HEK293 (cell line): ENCODE data around the gene ODR4.
A peak's percentile ranks its signal among the peaks of the same experiment; 100 is the strongest.
"Not testable (repeated sequence)": the region's sequence is repeated elsewhere in the genome, so short reads cannot be mapped to it uniquely, and the experiment has no call there.

Source experiments
- CTCF ChIA-PET: fragments of 350-600 bp; formaldehyde crosslinking; extraction: SDS; loops from one replicate; lab custom pipeline; 2021; ENCODE audit warnings: antibody characterized with exemption; lab: Yijun Ruan, JAX
- POLR2A ChIA-PET: fragments of 300-600 bp; formaldehyde crosslinking; extraction: SDS; loops from one replicate; lab custom pipeline; 2020; ENCODE audit warnings: antibody characterized with exemption, inconsistent platforms; lab: Yijun Ruan, JAX
- H3K27ac ChIP-seq: fragments of 200-500 bp; sonication (Bioruptor generic); 2 replicates; pipeline ENCODE4 v1.5.1; 2014; ENCODE audit warnings: low read depth, low read length, control low read depth, inconsistent platforms; ENCODE audit errors: extremely low read depth
- H3K36me3 ChIP-seq, 2 experiments: fragments of 200-500 bp in 1 of 2; sonication (Bioruptor generic) in 1 of 2; 1 replicate in 1 of 2; 2 replicates in 1 of 2; pipeline ENCODE4 v1.5.1; 2014 to 2017; ENCODE audit warnings: inconsistent platforms in 2 of 2, low read length in 2 of 2; ENCODE audit not compliant: control insufficient read depth in 2 of 2, insufficient read depth in 1 of 2
- H3K4me1 ChIP-seq: fragments of 200-500 bp; sonication (Bioruptor generic); 2 replicates; pipeline ENCODE4 v1.5.1; 2014; ENCODE audit warnings: mild to moderate bottlenecking, low read length, inconsistent platforms; ENCODE audit not compliant: control insufficient read depth, insufficient read depth
- H3K4me3 ChIP-seq: 2 replicates; pipeline ENCODE4 v1.5.1; 2011; ENCODE audit warnings: low read depth, mild to moderate bottlenecking, control low read depth, low read length, moderate library complexity
- H3K9me3 ChIP-seq: fragments of 200-500 bp; sonication (Bioruptor generic); 2 replicates; pipeline ENCODE4 v1.5.1; 2014; ENCODE audit warnings: low read depth, low read length, inconsistent platforms; ENCODE audit not compliant: control insufficient read depth, insufficient read depth
- EGR2 ChIP-seq: fragments of 450-650 bp; formaldehyde crosslinking; IDR thresholded peaks from 2 replicates; pipeline ENCODE4 v1.5.1; 2016; ENCODE audit warnings: low read depth, missing biosample characterization, missing genetic modification characterization
- MZF1 ChIP-seq: fragments of 450-650 bp; formaldehyde crosslinking; IDR thresholded peaks from 2 replicates; pipeline ENCODE4 v1.5.1; 2017; ENCODE audit warnings: missing biosample characterization, missing genetic modification characterization, borderline replicate concordance
- REST ChIP-seq: fragments of 450-650 bp; formaldehyde crosslinking; IDR thresholded peaks from 2 replicates; pipeline ENCODE4 v1.5.1; 2016; ENCODE audit warnings: missing biosample characterization, missing genetic modification characterization
- YY1 ChIP-seq: fragments of 450-650 bp; formaldehyde crosslinking; IDR thresholded peaks from 2 replicates; pipeline ENCODE4 v1.5.1; 2018; ENCODE audit warnings: missing biosample characterization, missing genetic modification characterization
- ZBTB44 ChIP-seq: fragments of 450-650 bp; IDR thresholded peaks from 2 replicates; pipeline ENCODE4 v1.5.1; 2018; ENCODE audit warnings: missing biosample characterization, mild to moderate bottlenecking, missing genetic modification characterization
- ZBTB48 ChIP-seq: fragments of 450-650 bp; formaldehyde crosslinking; IDR thresholded peaks from 2 replicates; pipeline ENCODE4 v1.5.1; 2016; ENCODE audit warnings: missing biosample characterization, missing genetic modification characterization
- ZBTB6 ChIP-seq: fragments of 450-650 bp; formaldehyde crosslinking; IDR thresholded peaks from 2 replicates; pipeline ENCODE4 v1.5.1; 2017; ENCODE audit warnings: missing biosample characterization, missing genetic modification characterization
- ZNF132 ChIP-seq: fragments of 450-650 bp; formaldehyde crosslinking; IDR thresholded peaks from 2 replicates; pipeline ENCODE4 v1.5.1; 2017; ENCODE audit warnings: missing biosample characterization, missing genetic modification characterization, borderline replicate concordance
- ZNF175 ChIP-seq: fragments of 450-650 bp; formaldehyde crosslinking; IDR thresholded peaks from 2 replicates; pipeline ENCODE4 v1.5.1; 2016; ENCODE audit warnings: missing biosample characterization, missing genetic modification characterization
- ZNF335 ChIP-seq: fragments of 450-650 bp; formaldehyde crosslinking; conservative IDR thresholded peaks from 2 replicates; pipeline ENCODE4 v1.5.1; 2016; ENCODE audit warnings: missing biosample characterization, missing genetic modification characterization
- ZNF544 ChIP-seq: fragments of 450-650 bp; formaldehyde crosslinking; IDR thresholded peaks from 2 replicates; pipeline ENCODE4 v1.5.0; 2017; ENCODE audit warnings: missing biosample characterization, missing genetic modification characterization
- ZNF558 ChIP-seq: fragments of 450-650 bp; formaldehyde crosslinking; IDR thresholded peaks from 2 replicates; pipeline ENCODE4 v1.5.1; 2016; ENCODE audit warnings: missing biosample characterization, missing genetic modification characterization
- ZNF658 ChIP-seq: fragments of 450-650 bp; formaldehyde crosslinking; IDR thresholded peaks from 2 replicates; pipeline ENCODE4; 2016; ENCODE audit warnings: missing biosample characterization, missing genetic modification characterization
- ZNF704 ChIP-seq: fragments of 450-650 bp; formaldehyde crosslinking; IDR thresholded peaks from 2 replicates; pipeline ENCODE4 v1.5.1; 2016; ENCODE audit warnings: missing biosample characterization, missing genetic modification characterization
- ZNF768 ChIP-seq: fragments of 450-650 bp; formaldehyde crosslinking; IDR thresholded peaks from 2 replicates; pipeline ENCODE4 v1.5.1; 2018; ENCODE audit warnings: missing biosample characterization, mild to moderate bottlenecking, missing genetic modification characterization

Gene ODR4

GRCh38 chr1:186337554-186337953, 38.1 kb upstream of the ODR4 start (continued):
- no peak for TF ChIP-seq EGR2 (tag by site-specific recombination)
- no peak for TF ChIP-seq MZF1 (tag by site-specific recombination)
- TF ChIP-seq YY1 (tag by site-specific recombination) = no peak

DNA sequence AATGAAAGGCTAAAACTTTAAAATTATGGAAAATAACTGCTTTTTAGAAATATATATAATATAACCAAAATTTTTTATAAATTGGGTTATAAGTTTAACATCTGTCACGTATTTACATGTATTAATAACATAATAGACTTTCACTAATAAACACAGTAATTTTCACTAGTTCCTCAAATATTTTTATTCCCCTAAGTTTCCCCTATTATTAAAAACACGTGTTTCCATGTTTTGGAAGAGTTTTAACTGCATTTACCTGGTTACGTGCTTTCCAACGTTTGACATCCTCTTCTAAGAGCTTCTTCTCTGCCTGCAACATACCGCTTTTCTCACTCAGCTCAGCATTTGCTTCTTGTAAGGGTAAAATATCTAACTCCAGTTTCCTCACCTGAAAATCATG, 34.9 kb upstream of the ODR4 start:
- POLR2A ChIA-PET = no interaction called here
- no peaks in the 10 kb centered on the region for H3K4me1 ChIP-seq
- CTCF ChIA-PET = interaction anchor here (1.0 kb wide), 1 partner anchor 63 kb away, joined by 3 read pairs; no protein-coding TSS in a partner anchor
- no peaks in the 10 kb centered on the region for H3K9me3 ChIP-seq
- H3K4me3 ChIP-seq = no peak overlapping the region
- TF ChIP-seq ZNF558 (tag by site-specific recombination) = no peak
- TF ChIP-seq, all 188 proteins: peak for 0
- peaks cover 86 to 90% of the 10 kb centered on the region in 2 experiments for H3K36me3 ChIP-seq
- H3K27ac ChIP-seq = no peak overlapping the region

DNA sequence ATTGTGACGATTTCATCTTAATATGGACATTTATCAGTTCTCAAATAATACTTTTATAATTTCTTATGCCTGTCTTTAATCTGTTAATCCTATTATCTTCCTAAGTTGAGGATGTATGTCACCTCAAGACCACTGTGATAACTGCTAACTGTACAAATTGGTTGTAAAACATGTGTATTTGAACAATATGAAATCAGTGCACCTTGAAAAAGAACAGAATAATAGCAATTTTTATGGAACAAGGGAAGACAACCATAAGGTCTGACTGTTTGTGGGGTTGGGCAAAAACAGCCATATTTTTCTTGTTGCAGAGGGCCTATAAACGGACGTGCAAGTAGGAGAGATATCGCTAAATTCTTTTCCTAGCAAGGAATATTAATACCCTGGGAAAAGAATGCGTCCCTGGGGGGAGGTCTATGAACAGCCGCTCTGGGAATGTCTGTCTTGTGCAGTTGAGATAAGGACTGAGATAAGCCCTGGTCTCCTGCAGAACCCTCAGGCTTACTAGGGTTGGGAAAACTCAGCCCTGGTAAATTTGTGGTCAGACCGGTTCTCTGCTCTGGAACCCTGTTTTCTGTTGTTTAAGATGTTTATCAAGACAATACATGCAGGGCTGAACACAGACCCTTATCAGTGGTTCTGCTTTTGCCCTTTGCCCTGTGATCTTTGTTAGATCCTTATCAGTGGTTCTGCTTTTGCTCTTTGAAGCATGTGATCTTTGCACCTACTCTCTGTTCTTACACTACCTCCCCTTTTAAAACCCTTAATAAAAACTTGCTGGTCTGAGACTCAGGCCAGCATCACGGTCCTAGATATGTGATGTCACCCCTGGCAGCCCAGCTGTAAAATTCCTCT, 27.6 kb upstream of the ODR4 start:
- peaks cover 80 to 95% of the 10 kb centered on the region in 2 experiments for H3K36me3 ChIP-seq
- CTCF ChIA-PET, POLR2A ChIA-PET: not testable (repeated sequence)

DNA sequence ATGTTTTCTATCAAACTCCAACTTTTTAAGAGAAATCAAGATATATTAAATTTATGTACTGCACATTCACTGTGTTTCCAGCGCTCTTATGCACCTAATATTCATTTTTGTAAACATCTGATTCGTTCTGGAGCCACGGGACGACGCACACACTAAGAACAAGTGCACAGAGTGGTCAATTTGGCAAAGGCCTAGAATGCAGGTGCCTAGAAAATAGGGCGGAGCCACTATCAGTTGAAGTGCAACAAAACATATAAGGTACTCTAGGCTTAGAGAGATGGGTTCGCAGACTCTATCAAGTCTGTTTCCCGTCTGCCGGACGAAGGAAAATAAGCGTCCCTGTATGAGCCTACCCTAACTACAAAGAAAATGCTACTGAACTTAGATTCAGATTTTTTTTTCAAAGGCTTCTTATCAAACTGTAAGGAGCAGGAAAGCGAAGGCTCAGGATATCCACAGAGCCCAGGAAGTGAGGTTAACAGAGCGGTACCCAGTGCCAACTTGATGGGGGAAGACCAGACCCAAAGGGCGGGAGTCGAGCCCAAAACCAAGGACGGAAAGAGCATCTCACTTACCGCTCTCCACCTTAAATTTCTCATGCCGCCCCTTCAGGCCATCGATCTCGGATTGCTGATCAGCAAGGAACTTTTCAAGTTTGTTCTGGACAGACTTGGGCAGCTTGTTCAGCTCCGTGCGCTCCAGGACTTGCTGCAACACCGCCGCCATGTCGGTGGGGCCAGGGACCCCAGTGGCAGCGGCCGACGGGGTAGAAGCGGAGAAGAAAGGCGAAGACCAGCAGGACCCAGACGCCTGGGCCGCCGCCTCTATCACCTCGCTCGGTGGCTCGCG, 1.1 kb upstream of the ODR4 start:
- H3K4me3 ChIP-seq = peak overlapping the region; percentile 95
- H3K9me3 ChIP-seq = no peaks in the 10 kb centered on the region
- POLR2A ChIA-PET = interaction anchor here (0.6 to 1.3 kb wide), 15 partner anchors 8 to 612 kb away, joined by 3 to 11 read pairs (median 4); partner anchors contain the start of gene PTGS2
- H3K27ac ChIP-seq = peak overlapping the region; percentile 90
- H3K36me3 ChIP-seq = peaks cover 30 to 40% of the 10 kb centered on the region in 2 experiments
- H3K4me1 ChIP-seq = peaks cover 4% of the 10 kb centered on the region; the same call in 1 of the 2 replicates
- CTCF ChIA-PET = interaction anchor here (0.6 to 1.6 kb wide), 26 partner anchors 8 to 1108 kb away, joined by 3 to 13 read pairs (median 4); partner anchors contain the start of gene PTGS2
- TF ChIP-seq REST (tag by site-specific recombination) (no peak), ZNF544 (no peak), ZBTB44 (tag by site-specific recombination) (no peak), ZNF335 (tag by site-specific recombination) (peak; percentile 92), ZNF658 (no peak), ZNF768 (tag by site-specific recombination) (no peak), ZBTB6 (tag by site-specific recombination) (peak; percentile 85), ZBTB48 (no peak), ZNF132 (tag by site-specific recombination) (no peak), ZNF704 (no peak), ZNF175 (no peak)

More for the DNA sequence above, 27.6 kb upstream of the ODR4 start:
- H3K9me3 ChIP-seq, H3K4me1 ChIP-seq, H3K27ac ChIP-seq, H3K4me3 ChIP-seq: not testable (repeated sequence)
